Right atrium auricular region (tissue), 2 donors: ENCODE results near the gene CDO1. TPM values are rescaled to one million over a fixed set of nuclear protein-coding genes. Genes with fewer than 3 reads are reported as not detected.
"Not testable (repeated sequence)": the region's sequence is repeated elsewhere in the genome, so short reads cannot be mapped to it uniquely, and the experiment has no call there.

Experiments used
- DNase-seq: peaks from one replicate; pipeline ENCODE4 v3.0.0-alpha.2; 2019; ENCODE audit warnings: low spot score
- H3K27ac ChIP-seq, 2 donors: fragments of 200-600 bp; sonication (generic); 1 replicate in 1 of 2; 2 replicates in 1 of 2; pipeline ENCODE4 v1.5.1; 2016 to 2019
- H3K27me3 ChIP-seq, 2 donors: fragments of 200-600 bp; sonication (generic); one replicate each; pipeline versions ENCODE4 v1.5.1 to v1.6.0; 2017 to 2019
- H3K36me3 ChIP-seq: fragments of 200-600 bp; sonication (generic); one replicate; pipeline ENCODE4 v1.5.1; 2016
- H3K4me1 ChIP-seq, 2 donors: fragments of 200-600 bp; sonication (generic); one replicate each; pipeline versions ENCODE4 v1.5.1 to v1.6.0; 2017 to 2019
- H3K4me3 ChIP-seq, 2 donors: fragments of 200-600 bp; sonication (generic); 1 replicate in 1 of 2; 2 replicates in 1 of 2; pipeline ENCODE4 v1.5.1; 2017 to 2019; ENCODE audit warnings: mild to moderate bottlenecking in 1 of 2, moderate library complexity in 1 of 2
- H3K9me3 ChIP-seq, 2 donors: fragments of 200-600 bp; sonication (generic); one replicate each; pipeline ENCODE4 v1.5.1; 2019
- total RNA-seq, 2 donors: library from RNA; depleted of rRNA; stranded (reverse); fragments of >200 nt; gene quantifications; one replicate each; pipeline ENCODE4 v1.1.0, GENCODE V29; 2016
- TF ChIP-seq, protein P1 (sequence below), 2 donors: fragments of 200-600 bp; sonication (generic); IDR thresholded peaks; one replicate each; pipeline ENCODE4 v1.5.1; 2019; ENCODE audit warnings: antibody characterized with exemption in 2 of 2

CDO1 gene
- total RNA-seq, 2 donors from 2014 or later: 24.7 to 66.0 TPM

DNA sequence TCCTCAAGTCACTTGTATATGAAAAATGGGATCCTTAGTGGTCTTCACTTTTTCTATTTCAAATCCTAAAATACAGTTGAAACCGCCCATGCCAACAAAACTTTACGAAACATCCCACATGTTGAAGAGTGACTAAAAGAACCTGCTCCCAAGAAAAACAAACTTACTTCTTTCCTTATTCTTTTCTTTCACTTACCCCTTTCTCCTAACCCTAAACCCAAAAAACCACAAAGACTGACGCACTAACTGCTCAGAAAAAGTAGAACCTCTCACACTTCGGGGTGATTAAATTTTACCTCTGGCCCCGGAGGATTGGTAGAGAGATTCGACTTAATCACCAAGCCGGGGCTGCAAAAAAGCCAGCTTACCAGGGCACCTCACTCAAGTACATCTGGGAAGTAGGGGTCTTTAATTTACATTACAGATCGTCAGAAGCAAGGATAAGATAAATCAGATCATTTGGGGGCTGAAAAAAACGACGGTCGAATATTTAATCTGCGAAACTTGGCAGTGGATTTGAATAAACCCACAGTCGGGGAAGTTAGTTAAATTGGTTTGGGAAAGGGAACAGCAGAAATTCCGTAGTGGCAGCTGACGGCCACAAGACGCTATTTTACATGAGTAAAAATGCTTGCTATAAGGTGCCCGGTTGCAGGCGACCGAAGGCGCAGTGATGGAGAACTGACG is 1.3 kb downstream of the CDO1 start:
- H3K36me3 ChIP-seq: no peaks in the 10 kb centered on the region
- no peaks in the 10 kb centered on the region for H3K9me3 ChIP-seq
- H3K27me3 ChIP-seq: peaks cover 0 to 5% of the 10 kb centered on the region in 2 donors
- no peak for DNase-seq
- TF ChIP-seq, protein P1, sequence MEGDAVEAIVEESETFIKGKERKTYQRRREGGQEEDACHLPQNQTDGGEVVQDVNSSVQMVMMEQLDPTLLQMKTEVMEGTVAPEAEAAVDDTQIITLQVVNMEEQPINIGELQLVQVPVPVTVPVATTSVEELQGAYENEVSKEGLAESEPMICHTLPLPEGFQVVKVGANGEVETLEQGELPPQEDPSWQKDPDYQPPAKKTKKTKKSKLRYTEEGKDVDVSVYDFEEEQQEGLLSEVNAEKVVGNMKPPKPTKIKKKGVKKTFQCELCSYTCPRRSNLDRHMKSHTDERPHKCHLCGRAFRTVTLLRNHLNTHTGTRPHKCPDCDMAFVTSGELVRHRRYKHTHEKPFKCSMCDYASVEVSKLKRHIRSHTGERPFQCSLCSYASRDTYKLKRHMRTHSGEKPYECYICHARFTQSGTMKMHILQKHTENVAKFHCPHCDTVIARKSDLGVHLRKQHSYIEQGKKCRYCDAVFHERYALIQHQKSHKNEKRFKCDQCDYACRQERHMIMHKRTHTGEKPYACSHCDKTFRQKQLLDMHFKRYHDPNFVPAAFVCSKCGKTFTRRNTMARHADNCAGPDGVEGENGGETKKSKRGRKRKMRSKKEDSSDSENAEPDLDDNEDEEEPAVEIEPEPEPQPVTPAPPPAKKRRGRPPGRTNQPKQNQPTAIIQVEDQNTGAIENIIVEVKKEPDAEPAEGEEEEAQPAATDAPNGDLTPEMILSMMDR (IDR thresholded peaks at IDR 0.05): no peak
- H3K4me1 ChIP-seq: peaks cover 0 to 12% of the 10 kb centered on the region in 2 donors
- H3K4me3 ChIP-seq: peak overlapping the region; percentile 44 to 66
- H3K27ac ChIP-seq: peak overlapping the region; percentile 74 to 79

DNA sequence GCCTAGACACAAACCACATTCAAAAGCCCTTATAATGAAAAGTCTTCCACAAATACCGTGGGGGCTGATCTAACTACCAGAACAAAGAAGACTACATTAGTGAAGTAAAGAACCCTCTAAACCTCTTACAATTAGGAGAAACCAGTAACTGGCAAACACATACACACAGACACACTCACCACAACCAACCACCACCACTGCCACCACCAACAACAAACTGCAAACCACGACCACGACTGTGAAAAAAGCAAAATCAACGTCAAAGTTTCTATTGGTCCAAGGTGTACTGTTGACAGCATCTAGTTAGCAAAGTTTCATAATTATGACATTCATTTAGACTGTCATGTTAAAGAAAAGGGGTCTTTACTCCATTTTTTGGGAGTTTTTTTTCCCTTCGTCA is 2.7 kb downstream of the CDO1 start:
- Histone ChIP-seq H3K4me3 (peak overlapping the region in 1 of 2 donors; percentile 10), H3K27me3 (peaks cover 0 to 5% of the 10 kb centered on the region in 2 donors)
- TF ChIP-seq, protein P1 (IDR thresholded peaks at IDR 0.05): no peak

DNA sequence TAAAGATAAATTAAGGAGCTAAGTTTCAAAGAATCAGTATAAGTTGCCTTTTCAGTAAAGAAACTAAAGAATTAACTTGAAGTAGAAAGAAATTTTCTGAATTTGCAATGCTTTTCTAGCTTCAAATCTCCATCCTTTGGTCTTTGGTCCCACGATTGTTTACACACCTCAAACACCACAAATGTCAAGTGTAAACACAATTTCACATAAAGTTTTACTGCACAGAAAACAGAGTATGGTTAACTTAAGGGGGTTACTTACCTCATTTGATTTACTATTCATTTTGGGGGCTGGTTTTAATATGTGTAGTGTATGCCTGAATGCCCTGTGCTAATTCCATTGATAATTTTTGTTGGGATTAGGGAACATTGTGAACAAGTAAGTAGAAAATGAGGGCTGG is 4.1 kb downstream of the CDO1 start:
- Histone ChIP-seq H3K36me3 (no peaks in the 10 kb centered on the region), H3K27ac (no peak overlapping the region), H3K9me3 (no peaks in the 10 kb centered on the region), H3K27me3 (peaks cover 0 to 5% of the 10 kb centered on the region in 2 donors), H3K4me3 (no peak overlapping the region), H3K4me1 (peaks cover 0 to 12% of the 10 kb centered on the region in 2 donors)
- no peak for DNase-seq
- TF ChIP-seq, protein P1 (IDR thresholded peaks at IDR 0.05): no peak

More for the DNA sequence above, 2.7 kb downstream of the CDO1 start:
- H3K36me3 ChIP-seq: no peaks in the 10 kb centered on the region
- no peak for DNase-seq
- peaks cover 0 to 12% of the 10 kb centered on the region in 2 donors for H3K4me1 ChIP-seq
- H3K27ac ChIP-seq: no peak overlapping the region
- no peaks in the 10 kb centered on the region for H3K9me3 ChIP-seq

DNA sequence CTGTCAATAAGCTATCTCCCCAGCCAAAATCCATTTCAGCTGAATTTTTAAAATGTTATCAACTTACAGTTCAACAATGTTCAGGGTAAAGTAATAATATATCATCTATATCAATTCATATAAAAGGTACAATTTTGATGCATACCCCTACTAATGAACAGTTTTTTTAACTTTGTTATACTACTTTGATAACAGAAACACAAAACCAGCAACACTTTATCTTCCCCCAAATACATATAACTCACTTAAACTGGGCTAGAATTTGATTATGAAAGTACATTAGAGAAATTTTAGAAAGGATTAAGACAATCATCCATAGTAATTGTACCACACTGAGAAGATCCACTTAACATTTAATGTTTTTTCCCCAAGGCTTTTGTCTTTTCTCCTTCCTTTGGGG is 5.1 kb downstream of the CDO1 start:
- Histone ChIP-seq H3K4me3 (no peak overlapping the region), H3K9me3 (no peaks in the 10 kb centered on the region), H3K27me3 (peaks cover 0 to 5% of the 10 kb centered on the region in 2 donors), H3K36me3 (no peaks in the 10 kb centered on the region), H3K4me1 (peaks cover 0 to 12% of the 10 kb centered on the region in 2 donors), H3K27ac (no peak overlapping the region)
- TF ChIP-seq, protein P1 (IDR thresholded peaks at IDR 0.05): no peak
- no peak for DNase-seq

DNA sequence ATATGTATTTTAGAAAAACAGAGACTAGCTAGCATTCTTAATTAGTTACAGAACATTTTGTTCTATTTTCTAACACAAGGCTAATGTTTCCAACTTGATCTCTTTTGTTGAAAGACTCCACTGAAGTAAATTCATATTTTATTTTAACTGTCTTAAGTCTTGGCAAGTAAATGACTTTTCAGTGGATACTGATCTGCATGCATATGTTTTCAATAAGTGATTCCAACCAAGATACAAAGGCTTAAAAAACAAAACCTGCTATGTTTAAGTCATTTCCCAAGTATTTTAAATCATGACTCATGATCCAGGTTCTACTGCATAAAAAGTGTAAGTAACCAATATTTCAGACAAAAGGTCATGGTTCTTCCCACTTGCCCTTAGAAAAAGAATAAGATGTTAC is 5.7 kb downstream of the CDO1 start:
- DNase-seq: no peak
- Histone ChIP-seq H3K4me3 (no peak overlapping the region), H3K27me3 (peaks cover 0 to 3% of the 10 kb centered on the region in 2 donors), H3K36me3 (no peaks in the 10 kb centered on the region), H3K4me1 (peaks cover 0 to 6% of the 10 kb centered on the region in 2 donors), H3K9me3 (no peaks in the 10 kb centered on the region), H3K27ac (no peak overlapping the region)
- TF ChIP-seq, protein P1 (IDR thresholded peaks at IDR 0.05): no peak

DNA sequence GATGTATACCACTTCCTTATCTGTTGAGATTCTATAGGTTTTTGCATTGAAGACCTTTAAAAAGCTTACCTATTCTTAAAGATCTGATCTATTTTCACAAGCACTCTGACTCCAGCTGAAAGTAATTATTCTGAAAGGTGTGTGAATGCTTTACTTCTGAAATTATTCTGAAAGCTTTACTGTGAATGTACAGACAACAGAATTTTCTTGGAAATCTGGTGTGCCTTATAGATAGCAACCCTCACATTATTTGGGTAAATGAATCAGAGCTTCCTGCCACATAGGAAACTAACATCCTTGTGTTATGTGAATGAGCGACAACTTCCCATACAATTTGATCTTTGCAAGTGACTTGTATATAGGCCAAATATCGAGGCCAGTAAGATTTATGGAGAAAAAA is 6.5 kb downstream of the CDO1 start:
- no peak for DNase-seq
- Histone ChIP-seq H3K9me3 (no peaks in the 10 kb centered on the region), H3K27me3 (no peaks in the 10 kb centered on the region), H3K27ac (no peak overlapping the region), H3K36me3 (no peaks in the 10 kb centered on the region), H3K4me1 (no peaks in the 10 kb centered on the region), H3K4me3 (no peak overlapping the region)
- TF ChIP-seq, protein P1 (IDR thresholded peaks at IDR 0.05): no peak

DNA sequence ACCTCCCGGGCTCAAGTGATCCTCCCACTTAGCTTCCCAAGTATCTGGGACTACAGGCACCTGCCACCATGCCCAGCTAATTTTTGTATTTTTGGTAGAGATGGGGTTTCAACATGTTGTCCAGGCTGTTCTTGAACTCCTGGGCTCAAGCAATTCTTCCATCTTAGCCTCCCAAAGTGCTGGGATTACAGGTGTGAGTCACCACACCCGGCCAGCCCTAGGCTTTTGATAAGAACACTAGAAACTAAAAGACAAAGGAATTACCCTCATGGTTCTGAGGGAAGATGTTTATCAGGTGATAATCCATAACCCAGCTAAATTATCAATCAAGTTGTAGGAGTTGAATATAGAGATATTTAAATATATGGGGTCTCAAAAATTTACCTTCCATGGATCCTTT is 8.4 kb downstream of the CDO1 start:
- not testable (repeated sequence) for DNase-seq, H3K9me3 ChIP-seq, H3K4me3 ChIP-seq, H3K36me3 ChIP-seq, H3K27ac ChIP-seq, H3K4me1 ChIP-seq, H3K27me3 ChIP-seq
